WTC11 (cell line): ENCODE results near the gene ZCCHC14. TPM values are rescaled to one million over a fixed set of nuclear protein-coding genes. Genes with fewer than 3 reads are reported as not detected.

Experiments
- ATAC-seq: fragments of 200-7000 bp; cut with Tn5 transposase; 2 replicates; pipeline ENCODE4 v1.10.0; 2021; ENCODE audit warnings: mild to moderate bottlenecking, moderate library complexity
- CTCF ChIA-PET: fragments of 300-600 bp; sonication (Branson Sonifier 250); formaldehyde crosslinking; loops from one replicate; lab custom pipeline; 2021; ENCODE audit warnings: antibody characterized with exemption; lab: Charles Lee
- POLR2A ChIA-PET: fragments of 350-600 bp; sonication (Branson Sonifier 250); formaldehyde crosslinking; loops from one replicate; lab custom pipeline; 2021; ENCODE audit warnings: antibody characterized with exemption; lab: Charles Lee
- DNase-seq: peaks from one replicate; pipeline ENCODE4 v3.0.0; 2021; ENCODE audit warnings: low spot score
- H3K27ac Mint-ChIP-seq: 2 replicates; pipeline ENCODE4 v1.8.0; 2021; ENCODE audit warnings: mixed read lengths
- H3K27me3 Mint-ChIP-seq: 2 replicates; pipeline ENCODE4 v1.8.0; 2021; ENCODE audit warnings: low read depth, mild to moderate bottlenecking, moderate library complexity, mixed read lengths
- H3K36me3 Mint-ChIP-seq: 2 replicates; pipeline ENCODE4 v1.8.0; 2021; ENCODE audit warnings: mixed read lengths
- H3K4me1 Mint-ChIP-seq: 2 replicates; pipeline ENCODE4 v1.8.0; 2022; ENCODE audit warnings: mixed read lengths
- H3K4me3 Mint-ChIP-seq: 2 replicates; pipeline ENCODE4 v1.8.0; 2021; ENCODE audit warnings: mild to moderate bottlenecking, moderate library complexity, mixed read lengths
- H3K9me3 Mint-ChIP-seq: 2 replicates; pipeline ENCODE4 v1.8.0; 2021; ENCODE audit warnings: mixed read lengths
- ESRRA ChIP-seq: sonication (generic); formaldehyde crosslinking; IDR thresholded peaks from 2 replicates; pipeline ENCODE4 v1.8.1; 2022; ENCODE audit warnings: mild to moderate bottlenecking, missing genetic modification reagents, borderline replicate concordance
- FOXJ3 ChIP-seq: sonication (generic); formaldehyde crosslinking; IDR thresholded peaks from 2 replicates; pipeline ENCODE4 v1.9.0; 2021; ENCODE audit warnings: missing genetic modification reagents, mild to moderate bottlenecking, borderline replicate concordance
- GABPB1 ChIP-seq: sonication (generic); formaldehyde crosslinking; IDR thresholded peaks from 2 replicates; pipeline ENCODE4 v1.8.1; 2023; ENCODE audit warnings: mild to moderate bottlenecking, missing genetic modification reagents
- JUN ChIP-seq: sonication (generic); formaldehyde crosslinking; IDR thresholded peaks from 2 replicates; pipeline ENCODE4 v1.8.0; 2023; ENCODE audit warnings: mild to moderate bottlenecking, missing genetic modification reagents
- TEAD1 ChIP-seq: sonication (generic); formaldehyde crosslinking; IDR thresholded peaks from 2 replicates; pipeline ENCODE4 v1.8.0; 2022; ENCODE audit warnings: mild to moderate bottlenecking, missing genetic modification reagents
- ZNF671 ChIP-seq: fragments of 250-450 bp; sonication (Bioruptor Pico); IDR thresholded peaks from 2 replicates; pipeline ENCODE4 v1.8.0; 2021; ENCODE audit warnings: mild to moderate bottlenecking
- total RNA-seq: library from RNA; stranded (reverse); gene quantifications from 3 replicates; pipeline ENCODE4 v1.2.3, GENCODE V29; 2021
- TF ChIP-seq, protein P1 (sequence below): sonication (generic); formaldehyde crosslinking; IDR thresholded peaks from 2 replicates; pipeline ENCODE4 v1.8.0; 2023; ENCODE audit warnings: missing genetic modification reagents, mild to moderate bottlenecking, borderline replicate concordance
- TF ChIP-seq, protein P2 (sequence below): sonication (generic); formaldehyde crosslinking; IDR thresholded peaks from 2 replicates; pipeline ENCODE4 v1.8.1; 2023; ENCODE audit warnings: mild to moderate bottlenecking, missing genetic modification reagents, borderline replicate concordance
- TF ChIP-seq, protein P3 (sequence below): sonication (generic); formaldehyde crosslinking; IDR thresholded peaks from 2 replicates; pipeline ENCODE4 v1.8.1; 2022; ENCODE audit warnings: low read depth, mild to moderate bottlenecking, moderate library complexity, missing genetic modification reagents, borderline replicate concordance
- TF ChIP-seq, protein P4 (sequence below): sonication (generic); formaldehyde crosslinking; IDR thresholded peaks from 2 replicates; pipeline ENCODE4 v1.8.1; 2023; ENCODE audit warnings: mild to moderate bottlenecking, moderate library complexity, missing genetic modification reagents
- TF ChIP-seq, protein P5 (sequence below): sonication (generic); formaldehyde crosslinking; IDR thresholded peaks from 2 replicates; pipeline ENCODE4 v1.8.0; 2023; ENCODE audit warnings: missing genetic modification reagents
- TF ChIP-seq, protein P6 (sequence below): fragments of 250-450 bp; sonication (Bioruptor Pico); IDR thresholded peaks from 2 replicates; pipeline ENCODE4 v1.9.0; 2021; ENCODE audit warnings: moderate library complexity, mild to moderate bottlenecking, inconsistent platforms, borderline replicate concordance
- TF ChIP-seq, protein P7 (sequence below): sonication (generic); formaldehyde crosslinking; IDR thresholded peaks from 2 replicates; pipeline ENCODE4 v1.8.0; 2023; ENCODE audit warnings: mild to moderate bottlenecking, missing genetic modification reagents
- TF ChIP-seq, protein P8 (sequence below): sonication (generic); formaldehyde crosslinking; IDR thresholded peaks from 2 replicates; pipeline ENCODE4 v1.8.1; 2022; ENCODE audit warnings: mild to moderate bottlenecking, missing genetic modification reagents, moderate library complexity, borderline replicate concordance

ZCCHC14 gene
- total RNA-seq, 1 experiment from 2014 or later = 33.8 TPM

DNA sequence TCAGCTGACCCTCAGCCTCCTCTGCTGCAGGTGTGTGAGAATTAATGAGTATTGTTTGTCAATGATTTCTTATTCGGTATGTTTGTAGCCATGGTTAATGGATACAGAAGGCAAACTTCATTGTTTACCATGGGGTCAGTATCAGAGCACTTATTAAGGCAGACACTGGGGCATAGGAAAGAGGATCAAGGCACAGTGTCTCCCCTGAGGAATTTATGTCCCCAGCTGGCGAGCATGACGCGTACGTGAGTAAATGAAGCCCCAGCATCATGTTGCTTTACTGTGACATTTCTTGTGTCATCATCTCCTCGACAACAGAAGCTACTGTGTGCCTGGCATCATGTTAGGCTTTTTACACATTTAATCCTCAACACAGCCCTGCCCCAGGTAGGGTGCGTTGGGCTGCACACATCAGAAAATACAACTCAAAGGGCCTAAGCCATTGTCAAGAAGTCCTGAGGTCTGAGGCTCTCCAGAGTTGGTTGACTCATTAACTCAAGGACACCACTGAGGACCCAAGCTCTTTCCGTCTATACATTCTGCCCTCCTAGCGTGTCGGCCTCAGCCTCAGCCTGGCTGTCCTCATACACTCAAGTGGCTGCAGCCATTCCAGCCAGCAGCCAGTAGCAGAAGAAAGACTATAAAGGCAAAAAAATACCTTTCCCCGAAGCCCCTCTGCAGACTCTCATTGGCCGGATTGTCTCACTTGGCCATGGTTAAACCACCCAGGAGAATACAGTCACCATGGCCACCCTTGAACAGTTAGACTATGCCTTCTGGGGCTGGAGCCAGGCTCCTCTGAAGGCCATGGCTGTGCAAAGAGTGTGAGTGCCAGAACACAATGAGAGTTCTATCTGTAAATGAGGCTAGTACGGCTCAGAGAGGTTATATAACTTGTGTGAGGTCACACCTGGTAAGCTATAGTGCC lies 13.9 kb upstream of the ZCCHC14 start:
- 0 out of 2 replicates have a peak, but pooled peaks have one; percentile 18 for TF ChIP-seq GABPB1 (CRISPR knock-in tag)
- TF ChIP-seq, protein P1, sequence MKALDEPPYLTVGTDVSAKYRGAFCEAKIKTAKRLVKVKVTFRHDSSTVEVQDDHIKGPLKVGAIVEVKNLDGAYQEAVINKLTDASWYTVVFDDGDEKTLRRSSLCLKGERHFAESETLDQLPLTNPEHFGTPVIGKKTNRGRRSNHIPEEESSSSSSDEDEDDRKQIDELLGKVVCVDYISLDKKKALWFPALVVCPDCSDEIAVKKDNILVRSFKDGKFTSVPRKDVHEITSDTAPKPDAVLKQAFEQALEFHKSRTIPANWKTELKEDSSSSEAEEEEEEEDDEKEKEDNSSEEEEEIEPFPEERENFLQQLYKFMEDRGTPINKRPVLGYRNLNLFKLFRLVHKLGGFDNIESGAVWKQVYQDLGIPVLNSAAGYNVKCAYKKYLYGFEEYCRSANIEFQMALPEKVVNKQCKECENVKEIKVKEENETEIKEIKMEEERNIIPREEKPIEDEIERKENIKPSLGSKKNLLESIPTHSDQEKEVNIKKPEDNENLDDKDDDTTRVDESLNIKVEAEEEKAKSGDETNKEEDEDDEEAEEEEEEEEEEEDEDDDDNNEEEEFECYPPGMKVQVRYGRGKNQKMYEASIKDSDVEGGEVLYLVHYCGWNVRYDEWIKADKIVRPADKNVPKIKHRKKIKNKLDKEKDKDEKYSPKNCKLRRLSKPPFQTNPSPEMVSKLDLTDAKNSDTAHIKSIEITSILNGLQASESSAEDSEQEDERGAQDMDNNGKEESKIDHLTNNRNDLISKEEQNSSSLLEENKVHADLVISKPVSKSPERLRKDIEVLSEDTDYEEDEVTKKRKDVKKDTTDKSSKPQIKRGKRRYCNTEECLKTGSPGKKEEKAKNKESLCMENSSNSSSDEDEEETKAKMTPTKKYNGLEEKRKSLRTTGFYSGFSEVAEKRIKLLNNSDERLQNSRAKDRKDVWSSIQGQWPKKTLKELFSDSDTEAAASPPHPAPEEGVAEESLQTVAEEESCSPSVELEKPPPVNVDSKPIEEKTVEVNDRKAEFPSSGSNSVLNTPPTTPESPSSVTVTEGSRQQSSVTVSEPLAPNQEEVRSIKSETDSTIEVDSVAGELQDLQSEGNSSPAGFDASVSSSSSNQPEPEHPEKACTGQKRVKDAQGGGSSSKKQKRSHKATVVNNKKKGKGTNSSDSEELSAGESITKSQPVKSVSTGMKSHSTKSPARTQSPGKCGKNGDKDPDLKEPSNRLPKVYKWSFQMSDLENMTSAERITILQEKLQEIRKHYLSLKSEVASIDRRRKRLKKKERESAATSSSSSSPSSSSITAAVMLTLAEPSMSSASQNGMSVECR (CRISPR knock-in tag) = no peak
- TF ChIP-seq JUN (CRISPR knock-in tag) = no peak
- peaks cover 3% of the 10 kb centered on the region for H3K4me1 Mint-ChIP-seq
- ATAC-seq (no peak), DNase-seq (no peak)
- no peak overlapping the region for H3K4me3 Mint-ChIP-seq
- H3K27ac Mint-ChIP-seq = no peak overlapping the region
- CTCF ChIA-PET = interaction anchor here (1.2 kb wide), 1 partner anchor 64 kb away, joined by 4 read pairs; no protein-coding TSS in a partner anchor
- H3K36me3 Mint-ChIP-seq = no peaks in the 10 kb centered on the region
- no peaks in the 10 kb centered on the region for H3K27me3 Mint-ChIP-seq
- POLR2A ChIA-PET = no interaction called here
- peaks cover 6% of the 10 kb centered on the region; the same call in 1 of the 2 replicates for H3K9me3 Mint-ChIP-seq

DNA sequence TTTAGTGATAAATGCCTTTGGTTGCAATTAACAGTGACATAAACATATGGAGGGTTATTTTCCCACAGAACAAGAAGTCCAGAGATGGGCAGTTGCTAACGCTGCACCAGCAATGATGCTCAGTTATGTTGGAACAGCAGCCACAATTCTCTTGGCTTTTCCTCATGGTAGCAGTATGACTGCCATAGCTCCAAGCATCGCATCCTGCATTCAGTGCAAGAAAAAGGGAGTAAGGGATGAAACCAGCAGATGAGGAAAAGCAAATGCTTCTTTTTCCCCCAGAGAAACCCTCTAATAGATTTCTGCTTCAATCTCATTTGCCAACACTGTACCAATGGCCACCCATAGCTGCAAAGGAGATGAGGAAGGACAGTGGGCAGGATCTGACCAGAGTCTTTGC lies 13.0 kb upstream of the ZCCHC14 start:
- Mint-ChIP-seq H3K4me1 (no peaks in the 10 kb centered on the region; the same call in 1 of the 2 replicates), H3K27ac (no peak overlapping the region), H3K9me3 (peaks cover 6% of the 10 kb centered on the region; the same call in 1 of the 2 replicates), H3K36me3 (no peaks in the 10 kb centered on the region), H3K4me3 (no peak overlapping the region), H3K27me3 (no peaks in the 10 kb centered on the region)
- DNase-seq (no peak), ATAC-seq (no peak)
- CTCF ChIA-PET = interaction anchor here (1.2 kb wide), 1 partner anchor 65 kb away, joined by 4 read pairs; no protein-coding TSS in a partner anchor
- POLR2A ChIA-PET = no interaction called here
- TF ChIP-seq, protein P2, sequence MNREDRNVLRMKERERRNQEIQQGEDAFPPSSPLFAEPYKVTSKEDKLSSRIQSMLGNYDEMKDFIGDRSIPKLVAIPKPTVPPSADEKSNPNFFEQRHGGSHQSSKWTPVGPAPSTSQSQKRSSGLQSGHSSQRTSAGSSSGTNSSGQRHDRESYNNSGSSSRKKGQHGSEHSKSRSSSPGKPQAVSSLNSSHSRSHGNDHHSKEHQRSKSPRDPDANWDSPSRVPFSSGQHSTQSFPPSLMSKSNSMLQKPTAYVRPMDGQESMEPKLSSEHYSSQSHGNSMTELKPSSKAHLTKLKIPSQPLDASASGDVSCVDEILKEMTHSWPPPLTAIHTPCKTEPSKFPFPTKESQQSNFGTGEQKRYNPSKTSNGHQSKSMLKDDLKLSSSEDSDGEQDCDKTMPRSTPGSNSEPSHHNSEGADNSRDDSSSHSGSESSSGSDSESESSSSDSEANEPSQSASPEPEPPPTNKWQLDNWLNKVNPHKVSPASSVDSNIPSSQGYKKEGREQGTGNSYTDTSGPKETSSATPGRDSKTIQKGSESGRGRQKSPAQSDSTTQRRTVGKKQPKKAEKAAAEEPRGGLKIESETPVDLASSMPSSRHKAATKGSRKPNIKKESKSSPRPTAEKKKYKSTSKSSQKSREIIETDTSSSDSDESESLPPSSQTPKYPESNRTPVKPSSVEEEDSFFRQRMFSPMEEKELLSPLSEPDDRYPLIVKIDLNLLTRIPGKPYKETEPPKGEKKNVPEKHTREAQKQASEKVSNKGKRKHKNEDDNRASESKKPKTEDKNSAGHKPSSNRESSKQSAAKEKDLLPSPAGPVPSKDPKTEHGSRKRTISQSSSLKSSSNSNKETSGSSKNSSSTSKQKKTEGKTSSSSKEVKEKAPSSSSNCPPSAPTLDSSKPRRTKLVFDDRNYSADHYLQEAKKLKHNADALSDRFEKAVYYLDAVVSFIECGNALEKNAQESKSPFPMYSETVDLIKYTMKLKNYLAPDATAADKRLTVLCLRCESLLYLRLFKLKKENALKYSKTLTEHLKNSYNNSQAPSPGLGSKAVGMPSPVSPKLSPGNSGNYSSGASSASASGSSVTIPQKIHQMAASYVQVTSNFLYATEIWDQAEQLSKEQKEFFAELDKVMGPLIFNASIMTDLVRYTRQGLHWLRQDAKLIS = no peak
- TF ChIP-seq TEAD1 (CRISPR knock-in tag) (no peak), FOXJ3 (no peak), ZNF671 (CRISPR knock-in tag) (no peak), ESRRA (CRISPR knock-in tag) (no peak)
- TF ChIP-seq, protein P3, sequence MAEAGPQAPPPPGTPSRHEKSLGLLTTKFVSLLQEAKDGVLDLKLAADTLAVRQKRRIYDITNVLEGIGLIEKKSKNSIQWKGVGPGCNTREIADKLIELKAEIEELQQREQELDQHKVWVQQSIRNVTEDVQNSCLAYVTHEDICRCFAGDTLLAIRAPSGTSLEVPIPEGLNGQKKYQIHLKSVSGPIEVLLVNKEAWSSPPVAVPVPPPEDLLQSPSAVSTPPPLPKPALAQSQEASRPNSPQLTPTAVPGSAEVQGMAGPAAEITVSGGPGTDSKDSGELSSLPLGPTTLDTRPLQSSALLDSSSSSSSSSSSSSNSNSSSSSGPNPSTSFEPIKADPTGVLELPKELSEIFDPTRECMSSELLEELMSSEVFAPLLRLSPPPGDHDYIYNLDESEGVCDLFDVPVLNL (CRISPR knock-in tag) = no peak
- TF ChIP-seq, protein P4, sequence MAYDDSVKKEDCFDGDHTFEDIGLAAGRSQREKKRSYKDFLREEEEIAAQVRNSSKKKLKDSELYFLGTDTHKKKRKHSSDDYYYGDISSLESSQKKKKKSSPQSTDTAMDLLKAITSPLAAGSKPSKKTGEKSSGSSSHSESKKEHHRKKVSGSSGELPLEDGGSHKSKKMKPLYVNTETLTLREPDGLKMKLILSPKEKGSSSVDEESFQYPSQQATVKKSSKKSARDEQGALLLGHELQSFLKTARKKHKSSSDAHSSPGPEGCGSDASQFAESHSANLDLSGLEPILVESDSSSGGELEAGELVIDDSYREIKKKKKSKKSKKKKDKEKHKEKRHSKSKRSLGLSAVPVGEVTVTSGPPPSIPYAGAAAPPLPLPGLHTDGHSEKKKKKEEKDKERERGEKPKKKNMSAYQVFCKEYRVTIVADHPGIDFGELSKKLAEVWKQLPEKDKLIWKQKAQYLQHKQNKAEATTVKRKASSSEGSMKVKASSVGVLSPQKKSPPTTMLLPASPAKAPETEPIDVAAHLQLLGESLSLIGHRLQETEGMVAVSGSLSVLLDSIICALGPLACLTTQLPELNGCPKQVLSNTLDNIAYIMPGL = no peak
- TF ChIP-seq, protein P5, sequence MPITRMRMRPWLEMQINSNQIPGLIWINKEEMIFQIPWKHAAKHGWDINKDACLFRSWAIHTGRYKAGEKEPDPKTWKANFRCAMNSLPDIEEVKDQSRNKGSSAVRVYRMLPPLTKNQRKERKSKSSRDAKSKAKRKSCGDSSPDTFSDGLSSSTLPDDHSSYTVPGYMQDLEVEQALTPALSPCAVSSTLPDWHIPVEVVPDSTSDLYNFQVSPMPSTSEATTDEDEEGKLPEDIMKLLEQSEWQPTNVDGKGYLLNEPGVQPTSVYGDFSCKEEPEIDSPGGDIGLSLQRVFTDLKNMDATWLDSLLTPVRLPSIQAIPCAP = no peak
- TF ChIP-seq, protein P6, sequence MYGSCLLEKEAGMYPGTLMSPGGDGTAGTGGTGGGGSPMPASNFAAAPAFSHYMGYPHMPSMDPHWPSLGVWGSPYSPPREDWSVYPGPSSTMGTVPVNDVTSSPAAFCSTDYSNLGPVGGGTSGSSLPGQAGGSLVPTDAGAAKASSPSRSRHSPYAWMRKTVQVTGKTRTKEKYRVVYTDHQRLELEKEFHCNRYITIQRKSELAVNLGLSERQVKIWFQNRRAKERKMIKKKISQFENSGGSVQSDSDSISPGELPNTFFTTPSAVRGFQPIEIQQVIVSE = no peak
- TF ChIP-seq, protein P7, sequence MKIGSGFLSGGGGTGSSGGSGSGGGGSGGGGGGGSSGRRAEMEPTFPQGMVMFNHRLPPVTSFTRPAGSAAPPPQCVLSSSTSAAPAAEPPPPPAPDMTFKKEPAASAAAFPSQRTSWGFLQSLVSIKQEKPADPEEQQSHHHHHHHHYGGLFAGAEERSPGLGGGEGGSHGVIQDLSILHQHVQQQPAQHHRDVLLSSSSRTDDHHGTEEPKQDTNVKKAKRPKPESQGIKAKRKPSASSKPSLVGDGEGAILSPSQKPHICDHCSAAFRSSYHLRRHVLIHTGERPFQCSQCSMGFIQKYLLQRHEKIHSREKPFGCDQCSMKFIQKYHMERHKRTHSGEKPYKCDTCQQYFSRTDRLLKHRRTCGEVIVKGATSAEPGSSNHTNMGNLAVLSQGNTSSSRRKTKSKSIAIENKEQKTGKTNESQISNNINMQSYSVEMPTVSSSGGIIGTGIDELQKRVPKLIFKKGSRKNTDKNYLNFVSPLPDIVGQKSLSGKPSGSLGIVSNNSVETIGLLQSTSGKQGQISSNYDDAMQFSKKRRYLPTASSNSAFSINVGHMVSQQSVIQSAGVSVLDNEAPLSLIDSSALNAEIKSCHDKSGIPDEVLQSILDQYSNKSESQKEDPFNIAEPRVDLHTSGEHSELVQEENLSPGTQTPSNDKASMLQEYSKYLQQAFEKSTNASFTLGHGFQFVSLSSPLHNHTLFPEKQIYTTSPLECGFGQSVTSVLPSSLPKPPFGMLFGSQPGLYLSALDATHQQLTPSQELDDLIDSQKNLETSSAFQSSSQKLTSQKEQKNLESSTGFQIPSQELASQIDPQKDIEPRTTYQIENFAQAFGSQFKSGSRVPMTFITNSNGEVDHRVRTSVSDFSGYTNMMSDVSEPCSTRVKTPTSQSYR (CRISPR knock-in tag) = no peak
- TF ChIP-seq, protein P8, sequence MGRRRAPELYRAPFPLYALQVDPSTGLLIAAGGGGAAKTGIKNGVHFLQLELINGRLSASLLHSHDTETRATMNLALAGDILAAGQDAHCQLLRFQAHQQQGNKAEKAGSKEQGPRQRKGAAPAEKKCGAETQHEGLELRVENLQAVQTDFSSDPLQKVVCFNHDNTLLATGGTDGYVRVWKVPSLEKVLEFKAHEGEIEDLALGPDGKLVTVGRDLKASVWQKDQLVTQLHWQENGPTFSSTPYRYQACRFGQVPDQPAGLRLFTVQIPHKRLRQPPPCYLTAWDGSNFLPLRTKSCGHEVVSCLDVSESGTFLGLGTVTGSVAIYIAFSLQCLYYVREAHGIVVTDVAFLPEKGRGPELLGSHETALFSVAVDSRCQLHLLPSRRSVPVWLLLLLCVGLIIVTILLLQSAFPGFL (CRISPR knock-in tag) = no peak
